AG20443 (cell line): ENCODE data around the gene TP53I3.
"Not testable (repeated sequence)": the region's sequence is repeated elsewhere in the genome, so short reads cannot be mapped to it uniquely, and the experiment has no call there.

Experiments
- DNase-seq: peaks from one replicate; pipeline ENCODE4 v3.0.0; 2012; ENCODE audit warnings: low spot score, mixed read lengths

The TP53I3 gene

DNA sequence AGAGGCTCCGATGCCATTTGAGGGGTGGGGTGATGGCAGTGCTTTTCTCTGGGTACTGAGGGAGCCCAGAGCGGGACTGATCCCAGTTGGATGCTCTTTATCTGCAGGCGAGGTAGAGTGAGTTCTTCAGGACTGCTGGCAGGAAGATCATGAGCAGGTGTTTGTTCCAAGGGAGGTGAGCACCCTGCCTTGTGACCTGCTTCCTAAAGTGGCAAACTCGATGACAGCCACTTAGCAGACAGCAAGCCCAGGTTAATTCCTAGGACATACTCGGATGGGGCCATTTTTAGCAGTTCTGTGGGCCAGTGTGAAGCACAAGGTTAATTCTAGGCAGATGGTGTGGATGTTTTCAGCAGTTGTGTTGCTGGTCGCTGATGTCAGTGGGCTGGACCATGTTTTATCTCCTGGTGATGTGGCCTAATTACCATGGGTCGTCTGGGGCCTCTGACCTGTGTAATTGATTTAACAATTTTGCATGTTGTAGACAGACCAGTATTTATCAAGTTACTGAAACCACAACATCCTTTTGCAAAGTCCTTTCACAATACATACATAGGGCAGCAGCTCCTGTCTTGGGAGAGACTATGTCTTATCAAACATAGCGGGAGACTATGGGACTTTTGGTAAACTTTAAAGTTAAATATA, 30.1 kb downstream of the TP53I3 start:
- DNase-seq = no peak

DNA sequence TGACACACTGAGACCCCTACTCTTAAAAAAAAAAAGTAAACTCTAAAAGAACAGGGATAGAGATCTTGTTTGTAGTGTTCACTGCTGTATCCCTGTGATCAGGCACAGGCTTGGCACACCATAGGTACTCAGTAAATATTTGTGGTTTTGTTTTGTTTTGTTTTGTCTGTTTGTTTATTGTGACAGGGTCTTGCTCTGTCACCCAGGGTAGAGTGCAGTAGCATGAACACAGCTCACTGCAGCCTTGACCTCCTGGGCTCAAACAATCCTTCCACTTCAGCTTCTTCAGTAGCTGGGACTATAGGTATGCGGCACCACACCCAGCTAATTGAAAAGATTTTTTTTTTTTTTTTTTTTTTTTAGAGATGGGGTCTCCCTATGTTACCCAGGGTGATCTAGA, 31.7 kb downstream of the TP53I3 start:
- DNase-seq = no peak

DNA sequence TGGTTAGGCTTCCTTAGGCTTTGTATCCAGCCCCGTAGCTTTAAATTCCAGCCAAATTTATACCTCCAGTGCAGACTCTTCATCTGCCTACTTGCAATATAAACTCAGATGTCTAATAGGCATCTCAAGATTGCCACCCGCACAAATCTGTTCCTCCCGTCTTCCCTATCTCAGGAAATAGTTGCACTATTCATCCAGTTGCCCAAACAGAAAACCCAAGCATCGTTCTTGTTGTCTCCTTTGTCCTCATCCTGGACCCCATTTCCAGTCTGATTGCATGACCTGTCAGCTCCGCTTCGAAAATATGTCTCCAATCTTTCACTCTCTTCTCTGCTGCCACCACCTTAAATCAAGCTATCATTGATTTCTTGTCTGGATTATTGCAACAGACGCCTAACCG, 32.8 kb downstream of the TP53I3 start:
- DNase-seq = no peak

DNA sequence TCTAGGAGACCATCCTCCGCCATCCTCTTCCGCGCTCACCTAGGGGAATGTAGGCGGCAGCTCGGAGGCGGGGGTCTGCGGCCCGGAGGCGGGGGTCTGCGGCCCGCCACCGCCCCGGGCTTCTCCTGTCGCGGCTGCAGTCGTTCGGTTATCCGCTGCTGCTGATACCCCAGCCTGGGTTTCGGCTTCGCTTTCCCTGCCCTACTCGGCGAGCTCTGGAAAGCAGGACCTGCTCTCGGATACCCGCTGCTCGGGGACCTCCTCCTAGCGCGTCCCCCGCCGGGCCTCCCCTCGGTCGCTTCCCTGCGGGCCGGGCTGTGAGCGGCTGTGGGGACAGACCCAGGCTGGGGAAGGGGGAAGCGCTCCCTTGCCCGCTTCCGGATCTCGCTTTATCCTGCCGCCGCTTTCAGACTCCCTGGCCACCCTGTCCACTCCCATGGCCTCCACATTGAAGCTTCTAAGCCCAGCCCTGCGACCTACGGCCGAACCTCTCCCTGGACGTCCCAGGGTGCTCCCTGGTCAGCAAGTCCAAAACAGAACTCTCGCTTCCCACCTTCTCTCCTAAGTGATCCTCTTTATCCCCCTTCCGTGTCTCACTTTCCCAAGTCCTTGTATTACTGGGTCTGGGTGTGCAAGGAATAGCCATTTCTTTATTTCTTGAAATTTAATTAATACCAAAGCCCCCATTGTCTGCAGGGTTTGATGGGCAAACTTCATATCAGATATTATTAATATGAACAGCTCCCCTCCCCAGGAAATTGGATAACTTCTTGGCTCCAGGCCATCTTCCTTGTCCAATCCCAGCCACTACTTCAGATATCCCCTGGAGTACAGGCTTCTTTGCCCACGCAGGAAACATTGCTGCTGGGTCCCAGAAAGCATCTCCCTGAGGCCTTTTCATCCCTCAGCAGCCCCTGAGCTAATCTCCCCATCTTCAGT, 34.3 kb downstream of the TP53I3 start:
- peak; percentile 37 for DNase-seq

DNA sequence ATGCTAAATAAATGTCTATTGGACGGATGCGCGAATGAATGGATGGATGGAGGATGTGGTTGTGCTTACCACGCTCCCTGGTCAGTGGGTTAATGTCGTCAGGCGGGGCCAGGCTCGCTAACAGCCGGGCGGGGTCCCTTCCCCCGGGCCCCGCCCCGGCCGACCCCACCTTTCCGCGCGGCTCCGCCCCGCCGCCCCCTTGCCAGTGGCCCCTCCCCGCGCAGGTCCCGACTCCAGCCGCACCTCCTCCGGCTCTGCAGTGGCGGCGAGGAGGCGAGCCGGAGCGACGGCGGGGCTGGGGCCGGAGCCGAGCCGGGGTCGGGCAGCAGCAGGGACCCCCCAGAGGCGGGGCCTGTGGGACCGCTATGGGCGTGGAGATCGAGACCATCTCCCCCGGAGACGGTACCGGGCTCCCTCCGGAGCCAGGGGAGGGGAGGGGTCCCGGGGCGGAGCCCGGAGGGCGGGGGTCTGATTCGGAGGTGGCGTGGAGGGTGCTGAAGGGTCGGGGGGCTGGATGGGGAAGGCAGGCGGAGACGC, 35.1 kb downstream of the TP53I3 start, which contains the start of gene FKBP1B:
FKBP1B (plus strand) TSS at position 257 of the 537 bp plus-strand sequence; CDS start at position 366, 109 bp downstream.
- peak; percentile 79 for DNase-seq

DNA sequence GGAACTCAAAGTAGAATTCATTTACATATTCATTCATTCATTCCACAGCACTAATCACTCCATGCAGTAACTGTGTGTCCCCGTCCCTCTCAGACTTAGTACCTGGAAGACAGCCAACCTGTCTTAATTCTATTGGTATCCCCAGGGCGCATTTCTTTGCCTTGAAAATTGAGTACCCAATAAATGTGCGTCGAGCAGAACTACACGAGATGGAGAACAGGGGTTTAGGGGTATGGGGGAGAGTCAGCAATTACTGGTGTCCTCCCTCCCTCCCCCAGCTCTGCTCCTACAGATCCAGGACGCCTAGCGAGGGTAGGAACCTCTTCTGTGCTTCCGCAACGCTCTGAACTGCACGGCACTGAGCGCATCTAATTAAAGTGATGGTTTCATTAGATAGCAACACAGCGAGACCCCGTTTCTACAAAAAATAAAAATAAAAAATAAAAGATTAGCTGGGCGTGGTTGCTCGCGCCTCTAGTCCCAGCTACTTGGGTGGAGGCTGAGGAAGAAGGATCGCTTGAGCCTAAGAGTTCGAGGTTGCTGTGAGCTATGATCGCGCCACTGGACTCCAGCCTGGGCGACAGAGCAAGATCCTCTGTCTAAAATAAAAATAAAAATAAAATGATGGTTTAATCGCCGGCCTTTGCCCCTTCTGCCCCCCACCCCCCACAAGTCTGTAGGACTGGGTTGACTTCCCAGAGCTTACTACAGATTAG, 35.7 kb downstream of the TP53I3 start:
- DNase-seq = no peak

DNA sequence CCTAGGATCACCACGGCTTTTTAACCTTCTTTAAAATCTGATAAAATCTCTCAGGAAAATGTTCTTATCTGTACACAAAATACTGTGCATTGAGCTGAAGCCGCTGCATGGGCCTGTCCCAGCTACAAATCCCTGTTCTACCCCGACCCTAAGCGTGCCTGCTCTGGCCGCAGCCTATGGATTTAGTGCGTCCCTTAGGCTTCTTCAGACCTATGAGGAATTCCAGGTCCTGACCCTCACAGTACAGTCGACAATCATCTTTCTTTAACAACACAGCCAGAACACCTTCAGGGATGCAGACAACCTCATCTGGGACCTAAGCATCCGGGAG, 37.0 kb downstream of the TP53I3 start:
- DNase-seq = no peak

DNA sequence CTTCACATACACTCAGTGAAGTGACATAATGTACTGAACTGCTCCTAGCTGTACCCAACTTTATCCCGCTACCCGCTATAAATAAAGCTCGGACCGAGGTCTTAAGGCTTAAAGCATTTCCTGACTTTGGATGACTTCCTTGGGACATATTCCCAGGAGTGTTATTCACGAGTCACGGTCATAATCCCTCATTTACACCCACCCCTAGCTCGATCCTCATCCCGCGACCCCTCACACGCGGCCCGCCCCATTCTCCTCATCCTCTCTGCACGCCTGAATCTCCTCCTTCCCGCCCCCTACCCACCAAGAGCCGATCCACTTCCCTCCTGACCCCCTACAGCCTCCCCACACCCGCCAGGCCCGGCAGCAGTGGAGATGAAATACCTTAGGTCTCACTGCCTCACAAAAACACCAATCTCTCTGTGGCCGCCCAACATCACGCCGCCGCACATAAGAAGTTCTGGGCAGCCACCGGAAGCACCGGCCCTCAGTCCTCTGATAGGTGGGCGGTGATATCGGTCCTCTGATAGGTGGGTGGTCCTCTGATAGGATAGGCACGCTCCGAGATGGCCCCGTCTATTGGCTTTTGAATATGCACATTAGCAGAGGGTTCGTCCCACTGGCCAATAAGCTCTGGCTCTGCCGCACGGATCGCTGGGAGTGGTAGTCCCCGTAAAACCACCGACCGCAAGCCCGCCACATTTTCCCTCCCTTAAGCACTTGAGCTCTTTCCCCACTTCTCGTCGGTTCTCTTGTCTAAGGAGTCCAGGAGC, 37.5 kb downstream of the TP53I3 start, which contains the start of gene WDCP:
WDCP (minus strand) TSS at position 462 of the 773 bp plus-strand sequence. CDS start 7,897 bp downstream, outside the sequence.
- peak; percentile 95 for DNase-seq

DNA sequence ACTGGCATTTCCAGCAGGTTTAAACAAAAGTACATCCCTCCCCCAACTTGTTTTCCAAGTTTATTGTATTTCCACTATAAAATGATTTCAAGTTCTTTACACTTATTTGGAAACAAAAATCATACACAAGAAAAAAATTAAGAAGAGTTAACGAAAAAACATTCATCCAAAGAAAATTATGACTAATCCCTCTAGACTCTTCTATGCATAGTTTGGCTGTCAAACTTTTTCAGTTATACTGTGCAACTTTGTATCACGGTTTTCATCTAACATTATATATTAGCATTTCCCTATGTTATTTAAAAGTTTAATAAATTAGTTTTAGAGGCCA, 38.1 kb downstream of the TP53I3 start:
- no peak for DNase-seq

DNA sequence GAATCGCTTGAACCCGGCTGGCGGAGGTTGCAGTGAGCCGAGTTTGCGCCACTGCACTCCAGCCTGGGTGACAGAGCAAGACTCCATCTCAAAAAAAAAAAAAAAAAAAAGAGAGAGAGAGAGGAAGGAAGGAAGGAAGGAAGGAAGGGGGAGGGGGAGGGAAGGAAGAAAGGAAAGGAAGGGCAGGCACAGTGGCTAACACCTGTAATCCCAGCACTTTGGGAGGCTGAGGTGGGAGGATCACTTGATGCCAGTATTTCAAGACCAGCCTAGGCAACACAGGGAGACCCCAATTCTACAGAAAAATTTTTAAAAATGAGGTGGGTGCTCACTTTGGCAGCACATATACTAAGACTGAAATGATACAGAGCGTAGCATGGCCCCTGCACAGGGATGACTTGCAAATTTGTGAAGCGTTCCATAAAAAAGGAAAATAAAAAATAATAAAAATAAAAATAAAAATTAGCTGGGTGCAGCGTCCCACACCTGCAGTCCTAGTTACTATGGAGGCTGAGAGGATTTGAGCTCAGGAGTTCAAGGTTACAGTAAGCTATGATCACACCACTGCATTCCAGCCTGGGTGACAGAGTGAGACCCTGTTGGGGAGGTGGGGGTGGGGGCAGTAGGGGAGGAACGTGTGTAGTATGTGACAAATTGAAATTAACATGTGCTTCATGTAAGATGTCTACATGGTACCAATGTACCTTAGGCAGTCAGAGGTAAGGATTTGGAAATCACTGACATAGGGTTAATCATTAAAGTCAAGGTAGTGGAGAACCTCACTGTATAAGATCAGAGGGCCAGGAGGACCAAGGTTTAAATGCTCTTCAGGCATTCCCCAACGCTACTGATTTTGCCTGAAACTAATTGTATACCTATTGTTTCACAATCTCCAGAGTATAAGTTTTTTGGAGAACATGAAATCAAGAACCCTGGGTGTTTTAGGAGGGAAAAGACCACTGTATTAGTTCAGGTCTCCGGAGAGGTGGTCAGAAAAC, 38.8 kb downstream of the TP53I3 start:
- no peak for DNase-seq

DNA sequence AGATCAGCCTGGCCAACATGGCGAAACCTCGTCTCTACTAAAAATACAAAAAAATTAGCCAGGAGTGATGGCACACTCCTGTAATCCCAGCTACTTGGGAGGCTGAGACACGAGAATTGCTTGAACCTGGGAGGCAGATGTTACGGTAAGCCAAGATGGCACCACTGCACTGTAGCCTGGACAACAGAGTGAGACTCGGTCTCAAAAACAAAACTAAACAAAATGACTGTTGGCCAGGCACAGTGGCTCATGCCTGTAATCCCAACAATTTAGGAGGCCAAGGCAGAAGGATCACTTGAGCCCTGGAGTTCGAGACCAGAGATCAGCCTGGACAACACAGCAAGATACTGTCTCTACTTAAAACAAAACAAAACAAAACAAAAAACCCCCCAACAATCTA, 41.5 kb downstream of the TP53I3 start:
- DNase-seq = not testable (repeated sequence)

DNA sequence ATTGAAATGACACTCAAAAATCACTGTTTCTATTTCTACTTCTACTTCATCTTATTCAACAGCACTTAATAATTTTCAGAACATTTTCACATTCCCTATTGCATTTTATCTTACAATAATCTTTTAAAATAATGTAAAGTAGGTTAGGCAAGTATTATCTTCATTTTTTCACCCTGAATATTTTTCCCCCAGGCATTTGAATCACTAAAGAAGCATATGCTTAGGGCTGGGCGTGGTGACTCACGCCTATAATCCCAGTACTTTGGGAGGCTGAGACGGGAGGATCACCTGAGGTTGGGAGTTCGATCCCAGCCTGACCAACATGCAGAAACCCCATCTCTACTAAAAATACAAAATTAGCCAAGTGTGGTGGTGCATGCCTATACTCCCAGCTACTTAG, 44.1 kb downstream of the TP53I3 start:
- DNase-seq = no peak

DNA sequence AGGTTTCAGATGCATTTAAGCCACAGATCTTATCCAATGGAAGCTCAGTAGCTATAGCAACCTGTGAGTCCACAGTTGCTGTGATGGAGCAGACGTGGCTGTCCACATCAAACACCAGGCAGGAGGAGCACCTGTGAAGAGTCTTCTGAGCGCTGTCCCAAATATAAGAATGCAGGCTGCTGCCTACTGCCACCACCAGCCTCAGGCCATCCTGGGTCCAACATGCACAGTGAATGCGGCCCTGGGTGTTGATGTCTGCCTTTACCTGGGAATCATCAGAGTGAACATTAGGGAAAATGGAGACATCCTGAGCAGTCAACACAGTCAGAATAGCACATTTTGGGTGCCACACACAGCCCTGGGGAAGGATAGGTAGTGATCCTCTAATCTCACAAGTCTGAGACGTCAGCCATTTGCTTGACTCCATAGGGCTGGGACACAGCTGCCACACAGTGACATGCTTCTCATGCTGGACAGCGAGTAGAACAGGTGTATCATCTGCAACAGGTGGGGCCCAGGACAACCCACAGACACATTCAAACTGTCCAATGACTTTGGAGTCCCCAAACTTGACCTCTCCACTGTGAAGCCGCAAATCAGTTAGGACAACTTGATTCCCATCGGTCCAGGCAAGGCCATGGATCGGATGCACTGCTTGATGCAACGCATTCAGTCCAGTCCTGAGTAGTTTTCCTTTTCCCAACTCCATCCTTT, 45.7 kb downstream of the TP53I3 start:
- no peak for DNase-seq
